ENCODE results near the gene LHFPL2.

Gene LHFPL2

DNA sequence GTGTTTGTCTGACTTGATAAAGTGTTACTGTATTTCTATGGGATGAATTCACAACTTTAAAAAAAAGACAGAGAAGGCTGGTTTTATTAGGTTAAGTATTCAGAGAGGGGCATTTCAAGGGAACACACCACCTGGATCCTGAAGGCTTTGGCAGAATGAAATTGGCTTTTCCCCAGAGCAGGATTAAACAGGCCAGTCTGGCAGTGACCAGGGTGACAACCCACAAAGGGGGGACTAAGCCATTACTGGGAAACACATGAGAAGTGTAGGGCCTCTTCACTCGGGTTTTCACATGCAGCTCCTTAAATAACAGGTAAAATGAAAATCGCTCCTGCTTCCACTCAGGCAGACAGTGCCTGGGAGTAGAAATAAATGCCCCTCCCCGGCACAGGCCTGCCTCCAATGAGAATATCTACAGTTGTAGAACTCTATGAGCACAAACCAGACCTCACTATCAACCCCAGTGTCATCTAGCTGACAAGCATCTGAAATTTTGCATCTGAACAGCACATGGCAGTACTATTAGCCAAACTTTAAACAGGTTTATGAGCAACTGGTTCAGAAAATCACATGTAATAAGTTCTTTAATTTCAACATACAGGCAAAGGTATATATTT is 85.8 kb downstream of the LHFPL2 start:
- no peak for DNase-seq

DNA sequence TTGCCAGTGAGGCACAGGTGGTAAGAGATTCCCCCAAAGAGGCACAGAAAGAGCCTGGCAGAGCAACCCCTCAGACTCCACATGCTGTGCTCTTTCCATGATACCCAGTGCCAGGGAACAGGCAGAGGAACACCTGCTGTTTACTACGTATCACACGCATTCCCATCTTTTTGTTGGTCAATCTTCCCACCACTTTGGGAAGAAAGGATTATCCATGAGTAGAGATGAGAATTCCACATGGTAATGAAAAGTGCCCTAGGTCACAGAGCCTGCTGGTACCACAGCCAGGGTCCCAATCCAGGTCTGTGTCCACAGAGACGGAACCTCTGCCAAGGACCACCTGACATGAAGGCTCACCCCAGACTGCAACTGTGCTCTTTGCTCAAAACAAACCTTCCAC is 86.6 kb downstream of the LHFPL2 start:
- no peak for DNase-seq

DNA sequence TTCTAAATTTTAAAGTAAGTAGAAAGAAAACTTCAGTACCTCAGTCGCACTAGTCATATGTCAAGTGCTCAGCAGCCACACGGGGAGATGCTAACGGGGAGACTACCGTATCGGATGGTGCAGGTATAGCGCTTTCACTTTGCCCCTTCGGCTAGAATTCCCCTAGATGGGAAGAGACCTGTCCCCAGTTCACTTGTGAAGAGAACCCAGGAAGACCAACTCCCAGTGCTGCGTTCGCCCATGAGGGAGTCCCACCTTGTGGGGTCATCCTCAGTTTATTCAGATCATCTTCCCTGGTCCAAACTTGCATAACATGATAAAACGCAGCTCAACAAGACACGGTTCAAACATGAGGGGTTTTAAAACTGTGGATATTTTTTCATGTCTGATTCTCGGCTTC is 87.3 kb downstream of the LHFPL2 start:
- DNase-seq, result no peak

DNA sequence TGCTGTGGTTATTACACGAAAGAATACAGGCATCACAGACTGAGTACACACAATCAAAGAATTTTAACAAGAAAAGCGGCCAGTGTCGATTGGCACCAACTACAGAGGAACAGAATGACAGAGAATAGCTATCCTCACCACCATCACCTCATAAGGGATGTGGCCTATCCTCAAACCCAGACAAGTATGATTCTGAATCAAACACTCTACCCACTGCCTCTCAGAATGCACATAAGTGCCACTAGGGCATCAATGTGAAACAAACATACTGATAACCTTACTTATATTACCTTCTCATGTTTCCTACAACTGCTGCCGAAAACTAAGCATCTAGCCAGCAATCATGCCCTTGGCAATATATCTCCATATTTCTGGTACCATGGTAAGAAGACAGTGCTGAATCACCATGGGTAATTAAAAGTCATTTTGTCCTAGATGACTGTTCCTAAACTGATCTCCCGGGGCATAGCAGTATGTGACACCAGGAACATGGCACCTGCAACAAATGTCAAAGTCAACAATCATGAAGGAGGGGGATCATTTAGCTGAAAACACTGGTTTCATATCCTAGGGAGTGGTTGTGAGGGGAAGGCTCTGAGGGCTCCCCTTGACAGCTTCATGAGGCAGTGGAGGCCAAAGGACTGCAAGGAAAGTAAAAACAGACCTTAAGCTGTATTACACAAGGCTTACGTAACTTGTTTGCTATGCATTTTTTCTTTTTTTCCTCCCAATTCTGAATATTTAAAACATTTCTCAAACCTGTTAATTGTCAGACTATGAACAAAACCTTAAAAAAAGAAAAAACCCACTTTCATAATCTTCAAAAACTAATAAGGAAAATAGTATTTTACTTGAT is 88.3 kb downstream of the LHFPL2 start:
- no peak for DNase-seq

DNA sequence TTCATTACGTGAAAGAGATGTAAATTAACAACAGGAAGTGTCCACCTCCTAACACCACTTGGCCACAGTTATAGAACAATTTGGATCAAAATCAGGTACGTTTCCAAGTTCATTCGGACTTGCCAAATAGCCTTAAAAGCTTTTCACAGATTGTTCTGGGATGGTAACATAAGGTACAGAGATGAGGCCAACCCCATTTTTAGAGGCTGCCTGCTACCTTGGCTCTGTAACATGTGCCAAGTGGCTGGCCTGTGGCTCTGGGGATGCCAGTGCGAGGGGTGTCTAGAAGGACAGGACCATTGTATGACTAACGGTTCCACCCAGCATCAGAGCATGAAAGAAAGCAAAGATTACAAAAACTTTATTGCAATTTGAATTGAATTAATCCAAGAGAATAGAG is 91.0 kb downstream of the LHFPL2 start:
- no peak for DNase-seq

DNA sequence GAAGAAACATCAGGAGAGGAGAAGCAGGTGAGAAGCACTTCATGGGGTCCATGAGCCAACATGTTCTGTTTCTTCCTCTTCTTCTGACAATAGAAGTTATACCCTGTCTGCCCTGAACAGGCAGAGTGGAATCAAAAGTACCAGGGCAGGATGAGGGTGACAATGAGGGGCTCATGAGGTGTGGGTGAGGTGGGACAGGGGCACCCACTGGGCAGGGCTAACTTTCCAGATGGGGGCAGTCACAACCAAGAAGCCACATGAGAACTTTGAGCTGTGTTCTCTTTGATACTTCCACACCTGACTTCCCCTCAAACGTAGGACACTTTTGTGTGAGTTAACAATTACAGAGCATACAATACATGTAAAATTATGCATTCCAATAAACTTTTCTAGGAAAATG is 92.7 kb downstream of the LHFPL2 start:
- DNase-seq, result no peak

DNA sequence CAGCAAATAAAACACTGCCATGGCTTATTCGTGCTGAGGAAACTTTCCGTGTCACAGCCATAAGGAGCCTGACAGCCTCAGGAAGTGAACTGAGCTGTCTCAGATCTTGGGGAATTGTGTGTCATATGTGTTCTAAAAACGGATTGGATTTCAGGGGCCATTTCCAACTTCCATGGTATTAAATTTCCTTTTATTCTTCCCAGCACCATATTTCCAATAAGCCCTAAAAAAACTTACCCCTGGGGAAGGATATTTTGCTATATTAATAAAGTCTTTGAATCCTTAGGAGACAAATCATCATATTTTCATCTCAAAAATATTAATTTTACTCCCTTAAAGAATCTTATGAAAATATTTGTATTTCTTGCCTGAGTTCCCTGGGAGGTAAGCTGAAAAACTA is 93.9 kb downstream of the LHFPL2 start:
- DNase-seq, result no peak

DNA sequence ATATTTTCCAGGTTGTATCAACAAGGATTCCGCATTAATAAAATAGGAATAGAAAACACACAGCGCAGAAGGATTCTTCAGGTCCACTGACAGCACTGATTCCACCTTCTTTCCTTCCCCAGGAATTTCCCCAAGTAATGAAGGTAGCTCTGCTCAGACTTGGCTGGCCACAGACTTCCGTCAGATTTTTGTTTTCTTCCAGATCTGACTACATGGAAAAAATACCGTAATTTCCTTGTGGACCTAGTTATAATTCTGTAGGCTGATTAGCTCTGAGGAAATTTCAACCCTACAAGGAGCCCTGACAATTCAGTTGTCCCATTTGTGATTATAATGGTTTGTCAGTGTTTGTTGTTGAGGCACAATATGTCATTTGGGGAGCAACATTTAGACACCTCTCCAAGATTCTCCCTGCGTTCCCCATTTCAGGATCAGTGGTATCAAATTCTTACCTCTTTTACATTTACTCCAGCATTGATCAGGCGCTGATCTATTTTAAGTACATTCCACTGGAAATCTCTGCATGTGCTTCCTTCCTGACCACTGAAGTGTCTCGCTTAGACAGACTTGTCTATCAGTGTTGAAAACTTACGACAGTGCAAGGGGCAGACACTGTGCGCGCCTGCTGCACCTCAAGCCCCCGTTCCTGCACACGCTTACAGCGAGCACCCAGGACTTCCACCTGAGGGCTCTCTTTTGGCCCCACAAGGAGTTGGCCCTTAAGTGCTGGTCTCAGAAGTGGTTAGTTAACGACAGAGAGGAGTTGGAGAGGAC is 94.8 kb downstream of the LHFPL2 start:
- DNase-seq, result no peak

DNA sequence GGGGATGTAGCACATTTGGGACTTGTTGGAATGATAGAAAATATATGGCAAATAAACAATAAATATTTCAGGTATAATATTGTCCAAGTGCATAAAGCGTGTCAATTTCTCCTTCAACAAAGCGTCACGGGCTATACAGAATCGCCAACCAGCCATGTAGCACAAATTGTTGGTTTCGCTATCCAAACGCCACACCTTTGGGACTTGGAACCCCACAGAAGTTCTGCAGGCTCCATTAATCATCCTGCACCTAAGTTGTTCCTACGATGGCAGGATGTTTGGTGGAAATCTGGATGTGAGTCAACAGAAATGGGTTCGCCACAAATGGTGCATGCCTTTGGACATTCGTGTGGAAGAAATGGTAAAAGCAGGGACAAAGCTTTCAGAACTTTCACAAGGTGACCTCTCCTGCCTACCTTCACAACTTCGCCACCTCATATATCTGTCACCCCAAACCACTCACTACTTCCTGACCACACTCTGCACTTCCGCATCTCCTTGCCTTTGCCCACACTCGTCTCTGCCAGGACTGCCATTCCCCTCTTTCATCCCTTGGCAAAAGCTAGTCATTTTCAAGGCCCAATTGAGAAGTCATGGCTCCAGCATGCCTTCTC is 95.7 kb downstream of the LHFPL2 start:
- DNase-seq, result no peak

DNA sequence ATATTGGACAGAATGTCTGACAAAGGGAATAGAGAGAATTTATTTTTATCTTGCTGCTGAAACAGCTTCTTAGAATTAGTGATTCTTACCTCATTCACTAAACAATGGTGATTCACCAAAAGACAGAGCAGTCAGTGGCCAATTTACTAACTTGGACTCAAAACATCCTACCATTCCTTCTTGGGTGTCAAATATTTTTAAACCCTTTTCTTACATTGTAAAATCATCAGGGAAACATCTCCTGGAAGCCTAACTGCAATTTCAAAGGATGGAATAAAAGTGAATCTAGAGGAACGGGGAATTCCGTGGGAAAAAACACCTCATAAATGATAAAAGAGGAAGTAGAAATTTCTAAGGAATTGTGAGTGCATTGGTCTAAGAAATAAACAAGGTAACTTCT is 97.7 kb downstream of the LHFPL2 start:
- no peak for DNase-seq

DNA sequence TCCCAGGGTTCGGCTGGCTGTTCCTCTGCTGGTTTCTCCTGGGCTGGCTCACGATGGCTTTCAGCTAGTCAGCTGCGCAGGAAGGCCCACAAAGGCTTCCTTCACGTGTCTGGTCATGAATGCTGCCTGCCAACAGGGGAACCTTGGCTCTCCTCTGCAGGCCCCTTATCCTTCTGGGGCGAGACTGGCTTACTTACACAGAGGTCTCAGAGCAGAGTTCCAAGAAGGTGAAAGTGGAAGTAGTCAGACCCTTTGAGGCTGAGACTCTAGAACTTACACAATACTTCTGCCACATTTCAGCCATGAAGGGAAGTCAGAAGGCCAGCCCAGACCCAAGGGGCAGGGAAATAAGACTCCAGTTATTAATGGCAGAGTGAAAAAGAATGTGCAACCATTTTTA is 99.5 kb downstream of the LHFPL2 start:
- peak; percentile 64 for DNase-seq

DNA sequence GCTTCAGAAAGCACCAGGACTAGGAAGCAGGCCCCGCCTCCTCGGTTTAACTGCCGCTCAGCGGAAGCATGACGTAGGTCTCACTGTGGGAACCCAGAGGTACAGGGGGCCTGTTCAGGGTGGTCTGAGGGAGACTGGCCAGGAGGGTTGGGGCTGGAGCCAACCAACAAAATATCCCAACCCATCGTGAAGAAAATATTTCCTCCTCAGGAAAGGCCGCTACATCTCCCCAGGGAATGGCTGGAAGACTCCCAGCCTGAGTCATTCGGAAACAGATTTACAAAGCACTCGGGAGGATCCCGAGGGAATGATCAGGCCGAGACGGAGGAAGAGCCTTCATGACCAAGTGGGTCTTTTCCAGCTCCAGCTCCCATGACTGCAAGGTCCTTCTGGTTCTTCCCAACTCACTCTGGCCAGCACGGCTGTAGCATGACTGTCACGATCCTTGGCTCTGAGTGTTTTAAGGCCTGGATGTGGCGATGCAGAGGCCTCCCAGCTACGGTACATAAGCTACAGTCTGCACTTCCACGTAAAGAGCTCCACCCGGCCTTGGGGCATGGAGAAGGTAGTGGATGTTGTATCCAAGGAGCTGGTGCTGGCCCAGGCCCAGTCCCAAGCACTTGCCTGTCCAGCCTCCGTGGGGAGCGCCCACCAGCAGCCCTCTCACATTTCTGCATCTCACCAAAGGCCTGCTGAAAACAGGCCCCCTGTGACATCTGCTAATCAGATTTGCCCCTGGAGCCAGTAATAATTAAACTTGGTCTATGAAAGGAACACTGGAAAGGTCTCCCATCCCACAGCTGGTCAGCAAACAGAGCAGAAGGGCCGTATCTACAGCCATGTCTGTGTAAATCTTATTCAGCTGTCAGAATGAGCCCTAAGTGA is 100.6 kb downstream of the LHFPL2 start:
- DNase-seq, result no peak

DNA sequence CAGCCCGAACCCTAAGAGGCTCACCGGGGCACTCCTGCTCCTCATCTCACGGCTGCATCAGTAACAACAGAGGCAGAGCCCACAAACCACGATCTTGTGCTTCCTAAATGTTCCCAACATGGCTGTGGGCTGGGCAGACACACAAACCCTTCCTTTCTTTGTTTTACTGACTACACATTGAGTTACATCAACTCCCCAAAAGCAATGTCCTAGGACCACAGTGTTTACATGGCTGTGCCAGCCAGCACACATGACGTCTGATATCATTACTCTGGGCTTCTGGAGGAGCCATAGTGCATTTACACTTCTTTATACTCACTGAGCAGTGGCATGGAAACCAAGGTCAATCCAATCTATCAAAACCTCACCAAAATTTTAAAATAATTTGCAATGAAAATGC is 101.4 kb downstream of the LHFPL2 start:
- no peak for DNase-seq

DNA sequence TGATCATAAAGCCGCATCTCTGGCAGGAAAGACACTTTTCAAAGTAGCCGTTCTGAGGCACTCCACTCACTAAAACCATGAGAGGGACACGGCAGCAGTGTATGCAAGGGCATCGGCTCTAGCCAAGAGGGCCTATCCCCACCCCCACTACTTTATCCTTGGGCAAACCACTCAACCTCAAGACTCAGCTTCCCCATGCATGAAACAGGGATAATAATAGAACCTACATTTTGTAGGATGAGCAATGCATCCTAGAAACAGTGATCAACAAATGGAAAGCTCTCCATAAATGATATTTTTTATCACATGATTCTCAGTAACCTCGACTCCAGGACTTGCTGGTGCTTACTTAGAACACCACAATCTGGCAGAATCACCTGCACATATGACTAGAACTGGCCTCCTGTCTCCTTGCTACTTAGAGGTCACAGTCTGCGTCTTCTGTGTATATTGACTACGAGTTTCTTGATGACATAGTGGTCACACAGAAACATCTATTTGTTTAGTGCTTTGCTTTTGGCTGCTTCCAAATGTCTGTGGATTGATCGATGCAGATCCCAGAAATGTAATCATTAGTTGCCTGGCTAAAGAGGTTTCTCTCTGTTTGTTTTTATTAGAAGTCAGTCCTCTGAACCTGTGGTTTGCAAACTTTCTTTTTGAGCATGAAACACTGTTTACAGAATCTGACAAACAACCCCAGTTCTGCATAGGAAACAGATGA is 102.1 kb downstream of the LHFPL2 start:
- DNase-seq, result no peak

DNA sequence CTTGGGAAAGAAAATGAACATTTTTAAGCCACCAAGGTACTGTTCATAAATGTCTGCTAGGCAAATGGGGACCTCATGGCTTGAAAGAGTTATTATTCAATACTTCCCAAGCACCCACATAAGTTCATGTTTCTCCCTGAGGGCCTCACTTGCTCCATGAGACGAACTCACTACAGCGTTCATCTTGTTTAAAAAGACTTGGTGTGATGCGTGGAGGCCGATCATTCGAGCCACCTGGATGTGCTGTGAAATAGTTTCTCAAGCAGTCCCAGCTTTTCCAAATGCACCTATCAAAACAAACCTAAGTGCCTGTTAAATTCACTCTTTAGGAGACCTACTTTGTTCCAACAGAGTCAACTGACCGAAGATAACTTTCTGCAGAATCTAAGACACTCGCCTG is 103.2 kb downstream of the LHFPL2 start:
- no peak for DNase-seq

DNA sequence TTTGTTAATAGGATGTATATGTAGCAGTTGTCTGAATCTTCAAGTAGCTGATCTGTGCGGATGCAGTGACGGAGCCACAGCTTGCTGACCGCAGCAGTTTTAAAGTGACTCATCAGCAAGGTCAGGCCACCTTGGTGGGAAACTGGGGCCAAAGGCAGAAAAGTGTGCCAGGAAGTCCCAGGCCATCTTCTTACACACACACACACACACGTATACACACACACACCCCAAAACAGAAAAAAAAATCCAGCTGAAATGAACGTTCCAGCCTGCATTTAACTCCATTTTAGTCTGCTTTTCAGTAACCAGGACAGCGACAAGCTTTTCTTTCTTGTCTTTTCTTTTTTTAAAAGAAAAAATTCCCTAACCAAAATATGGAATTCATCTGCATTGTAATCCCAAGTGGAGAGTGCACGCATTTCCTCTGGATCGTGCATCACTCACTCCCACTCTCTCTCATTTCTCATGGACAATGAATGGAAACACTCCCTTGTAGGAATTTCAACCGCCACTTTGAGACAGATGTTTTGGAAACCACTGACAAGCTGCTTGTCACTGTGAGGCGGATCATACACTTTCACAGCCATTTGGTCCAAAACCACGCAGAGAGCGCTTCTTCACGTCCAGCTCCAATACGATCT is 103.9 kb downstream of the LHFPL2 start:
- DNase-seq, result no peak

DNA sequence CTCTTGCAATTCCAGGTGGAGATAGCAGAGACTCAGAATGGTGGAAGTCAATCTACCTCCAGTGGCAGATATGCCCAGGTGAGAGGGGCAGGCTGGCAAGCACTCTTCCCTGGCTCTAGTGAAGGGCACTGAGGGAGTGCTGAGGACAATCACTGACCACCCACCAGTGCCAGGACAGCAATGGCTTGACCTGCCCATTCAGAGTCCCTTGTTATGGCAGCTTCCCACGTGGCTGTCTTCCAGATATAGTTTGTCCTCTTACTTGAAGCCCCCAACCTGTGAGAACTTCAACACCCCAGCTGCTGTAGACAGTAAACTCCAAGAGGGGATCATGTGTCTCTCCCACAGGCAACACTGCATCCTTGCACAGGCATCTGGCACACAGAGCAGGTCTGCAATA is 104.7 kb downstream of the LHFPL2 start:
- DNase-seq, result no peak

DNA sequence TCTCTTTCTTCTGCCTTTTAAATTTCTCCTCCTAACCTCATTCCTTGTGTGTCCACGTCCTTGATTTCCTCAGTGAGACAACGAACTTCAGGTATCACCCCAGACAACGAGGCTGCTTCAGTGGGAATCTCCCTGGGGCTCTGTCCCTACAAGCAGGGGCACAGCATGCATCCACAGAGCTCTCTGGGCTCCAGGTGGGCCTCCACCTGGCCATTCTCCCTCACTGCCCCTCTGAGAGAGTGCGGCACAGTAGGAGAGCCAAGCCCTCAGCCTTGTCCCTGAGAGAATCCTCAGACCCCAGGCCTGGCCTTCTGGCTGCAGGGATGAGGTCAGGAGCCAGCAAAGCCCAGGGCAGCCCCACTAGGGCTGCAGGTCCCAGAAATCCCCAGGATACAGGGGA is 105.3 kb downstream of the LHFPL2 start:
- DNase-seq, result no peak

DNA sequence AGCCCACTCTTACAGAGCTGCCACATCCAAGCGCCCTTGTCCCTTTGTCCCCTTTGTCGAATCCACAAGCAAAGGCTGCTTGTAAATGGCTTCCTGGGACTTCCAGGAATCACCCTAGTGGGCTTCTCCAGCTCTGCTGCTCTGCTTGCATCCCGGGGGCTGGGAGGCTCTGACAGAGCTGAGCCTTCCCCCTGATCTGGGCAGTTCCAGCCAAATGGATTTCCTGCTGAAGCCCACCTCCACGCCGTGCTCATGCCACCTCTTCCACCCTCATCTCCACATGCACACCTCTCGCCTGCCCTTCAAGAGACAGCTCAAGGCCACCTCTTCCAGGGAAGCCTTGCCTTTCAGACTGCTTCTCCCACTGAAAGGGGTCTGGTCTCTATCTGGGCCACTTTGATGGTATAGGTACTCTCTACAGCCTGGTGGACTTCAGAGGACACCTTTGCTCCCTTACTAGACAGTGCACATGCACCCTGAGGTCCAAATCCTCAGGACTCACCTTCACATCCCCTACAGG is 106.2 kb downstream of the LHFPL2 start:
- no peak for DNase-seq

DNA sequence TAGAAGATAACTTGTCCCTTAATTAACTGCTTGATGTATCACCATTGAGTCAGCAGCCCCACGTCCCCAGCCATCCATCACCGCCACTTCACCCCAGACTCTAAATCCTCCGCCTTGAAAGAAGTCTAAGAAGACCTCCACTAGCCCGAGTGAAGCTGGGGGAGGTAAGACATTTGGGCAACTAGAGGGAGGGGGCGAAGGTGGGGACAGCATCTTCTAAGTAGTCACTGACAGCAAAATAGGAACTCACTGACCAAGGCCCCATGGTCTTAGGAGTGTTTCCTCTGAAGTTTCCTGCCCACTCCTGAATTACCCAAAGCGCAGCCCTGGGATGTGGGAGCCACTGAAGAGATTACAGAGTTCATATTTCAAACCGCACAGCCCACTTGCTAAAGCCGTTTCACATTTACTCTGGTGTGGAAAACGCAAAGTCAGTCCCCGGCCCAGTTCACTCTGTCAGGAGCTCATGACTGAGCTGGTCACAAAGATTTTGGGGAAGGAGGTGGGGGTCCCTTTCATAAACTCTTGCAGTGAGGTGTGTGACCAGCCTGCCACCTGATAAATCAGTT is 107.4 kb downstream of the LHFPL2 start:
- no peak for DNase-seq

Data from hematopoietic multipotent progenitor cell treated with erythropoietin and hydrocortisone succinate and interleukin-3 and kit ligand, for 6 days (in vitro differentiated cells).